ENCODE results near the gene UBA6.

GRCh38 chr4:67576059-67576466, 124.9 kb downstream of the UBA6 start:
- TF ChIP-seq CTCF (IDR thresholded peaks at IDR 0.05) (no peak), POLR2A (IDR thresholded peaks at IDR 0.05) (no peak)

Measured in uterus (tissue), 2 donors.